GM23338 (cell line): ENCODE data around the gene JAK2.

ENCODE experiments used
- CTCF ChIP-seq, 2 experiments: fragments of 200-600 bp in 1 of 2; sonication (generic) in 1 of 2; conservative IDR thresholded peaks; 2 replicates each; pipeline versions ENCODE4 v1.5.1 to v1.6.1; 2016 to 2017; ENCODE audit warnings: antibody characterized with exemption in 2 of 2, low read depth in 2 of 2, mild to moderate bottlenecking in 2 of 2, moderate library complexity in 1 of 2
- EZH2 ChIP-seq: fragments of 200-600 bp; sonication (generic); IDR thresholded peaks from one replicate; pipeline ENCODE4 v1.8.0; 2017; ENCODE audit warnings: antibody characterized with exemption, mild to moderate bottlenecking, low read depth; ENCODE audit not compliant: unreplicated experiment
- EZH2phosphoT487 ChIP-seq: fragments of 200-600 bp; sonication (generic); IDR thresholded peaks from one replicate; pipeline ENCODE4 v1.8.1; 2018; ENCODE audit warnings: antibody characterized with exemption; ENCODE audit not compliant: unreplicated experiment
- JUNB ChIP-seq: IDR thresholded peaks from one replicate; pipeline ENCODE4 v1.6.1; 2016; ENCODE audit warnings: antibody characterized with exemption; ENCODE audit not compliant: unreplicated experiment
- POLR2AphosphoS5 ChIP-seq: IDR thresholded peaks from 2 replicates; pipeline ENCODE4 v1.6.1; 2016; ENCODE audit warnings: antibody characterized with exemption, low read depth
- STAT1 ChIP-seq: IDR thresholded peaks from one replicate; pipeline ENCODE4 v1.6.1; 2016; ENCODE audit warnings: antibody characterized with exemption; ENCODE audit not compliant: unreplicated experiment
- ZNF331 ChIP-seq: fragments of 250-450 bp; sonication (Bioruptor Pico); IDR thresholded peaks from 2 replicates; pipeline ENCODE4 v1.5.0; 2020; ENCODE audit warnings: low read depth, mild to moderate bottlenecking, moderate library complexity

GRCh38 chr9:5044160-5044559 lies 59.1 kb downstream of the JAK2 start:
- no peak for TF ChIP-seq CTCF (conservative IDR thresholded peaks at IDR 0.05; ENCODE audit: low read depth in 2 of 2)
- no peak for TF ChIP-seq STAT1
- no peak for TF ChIP-seq ZNF331
- TF ChIP-seq EZH2: no peak
- no peak for TF ChIP-seq EZH2phosphoT487
- no peak for TF ChIP-seq JUNB
- no peak for TF ChIP-seq POLR2AphosphoS5
